ENCODE data around the gene GIGYF1.

DNA sequence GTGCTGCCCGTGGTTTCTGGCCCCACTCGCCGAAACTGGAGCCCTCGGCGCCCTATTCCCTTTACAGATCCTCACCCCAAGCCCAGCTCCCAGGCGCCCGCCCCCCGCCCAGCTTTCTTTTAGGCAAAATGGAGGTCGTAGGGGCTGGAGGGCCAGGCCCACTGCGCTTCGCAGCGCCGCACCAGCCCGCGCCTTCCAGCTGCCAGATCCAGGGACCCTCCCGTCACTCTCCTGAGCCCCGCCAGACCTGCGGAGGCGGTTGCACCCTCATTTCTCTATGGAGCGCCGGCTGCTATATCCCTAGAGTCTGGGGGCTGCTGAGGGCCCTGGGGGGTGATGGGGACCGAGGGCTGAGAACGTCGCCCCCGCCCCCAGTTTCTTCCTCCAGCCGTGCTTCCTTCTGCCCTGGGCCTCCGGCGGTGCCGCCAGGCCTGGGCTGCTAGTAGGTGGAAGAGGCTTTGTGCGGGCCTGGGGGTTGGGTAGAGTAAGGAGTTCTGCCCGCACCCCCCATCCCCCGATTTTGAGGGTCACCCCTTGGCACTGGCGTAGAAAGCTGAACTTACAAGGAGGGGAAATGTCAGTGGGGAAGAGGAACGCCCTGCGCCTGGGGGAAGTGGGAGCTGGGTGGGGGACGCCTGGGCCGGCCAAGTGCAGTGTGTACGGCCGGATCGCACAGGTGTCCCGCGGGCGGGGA is 19.5 kb downstream of the GIGYF1 start:
- TF ChIP-seq CTCF (IDR thresholded peaks at IDR 0.05; ENCODE audit: low read length) = no peak
- TF ChIP-seq EZH2 (optimal IDR thresholded peaks at IDR 0.05; ENCODE audit: low read depth, low read length) = no peak
- no peak for TF ChIP-seq EZH2phosphoT487 (IDR thresholded peaks at IDR 0.05; ENCODE audit: low read length)

Measured in MM.1S (cell line).